OCI-LY1 (cell line): ENCODE measurements around the gene UNC5B.

Experiments
- H2AFZ ChIP-seq: fragments of 200-600 bp; sonication (generic), shearing (Covaris generic); 2 replicates; pipeline ENCODE4 v1.6.0; 2014; ENCODE audit warnings: antibody characterized with exemption, mild to moderate bottlenecking, low read length
- H3F3A ChIP-seq: fragments of 200-600 bp; sonication (generic), shearing (Covaris generic); 2 replicates; pipeline ENCODE4 v1.6.0; 2014; ENCODE audit warnings: mild to moderate bottlenecking, antibody characterized with exemption, low read length, moderate library complexity; ENCODE audit not compliant: insufficient read depth
- H3K27ac ChIP-seq: fragments of 200-600 bp; sonication (generic); 2 replicates; pipeline ENCODE4 v1.5.1; 2014; ENCODE audit warnings: low read length, mixed run types, mild to moderate bottlenecking, low read depth; ENCODE audit not compliant: poor library complexity, severe bottlenecking
- H3K27me3 ChIP-seq: fragments of 200-600 bp; sonication (generic); 2 replicates; pipeline ENCODE4 v1.6.0; 2014; ENCODE audit warnings: antibody characterized with exemption, mild to moderate bottlenecking, low read length, moderate library complexity; ENCODE audit not compliant: insufficient read depth
- H3K36me3 ChIP-seq: fragments of 200-600 bp; sonication (generic); 2 replicates; pipeline ENCODE4 v1.6.1; 2014; ENCODE audit warnings: mild to moderate bottlenecking, antibody characterized with exemption, low read length, moderate library complexity, mixed read lengths; ENCODE audit not compliant: insufficient read depth
- H3K4me1 ChIP-seq: fragments of 200-600 bp; sonication (generic); 2 replicates; pipeline ENCODE4 v1.5.1; 2014; ENCODE audit warnings: mild to moderate bottlenecking, low read length, moderate library complexity; ENCODE audit not compliant: insufficient read depth, severe bottlenecking
- H3K4me2 ChIP-seq: fragments of 200-600 bp; sonication (generic), shearing (Covaris generic); 2 replicates; pipeline ENCODE4 v1.6.1; 2014; ENCODE audit warnings: low read length
- H3K4me3 ChIP-seq: fragments of 200-600 bp; sonication (generic); 2 replicates; pipeline ENCODE4 v1.5.1; 2014; ENCODE audit warnings: low read length, low read depth, mild to moderate bottlenecking, mixed read lengths; ENCODE audit not compliant: poor library complexity, severe bottlenecking
- H3K79me2 ChIP-seq: fragments of 200-600 bp; shearing (Covaris generic); 2 replicates; pipeline ENCODE4 v1.6.1; 2016; ENCODE audit warnings: mixed run types, low read length, mixed read lengths; ENCODE audit not compliant: insufficient read depth
- H3K9ac ChIP-seq: fragments of 200-600 bp; sonication (generic), shearing (Covaris generic); 2 replicates; pipeline ENCODE4 v1.6.1; 2014; ENCODE audit warnings: mild to moderate bottlenecking, low read length, mixed read lengths
- H3K9me2 ChIP-seq: fragments of 200-600 bp; sonication (generic), shearing (Covaris generic); 2 replicates; pipeline ENCODE4 v1.6.1; 2014; ENCODE audit warnings: low read depth, mild to moderate bottlenecking, low read length, mixed read lengths
- H3K9me3 ChIP-seq: fragments of 200-600 bp; shearing (Covaris generic); 2 replicates; pipeline ENCODE4 v1.6.1; 2014; ENCODE audit warnings: low read length, mixed read lengths
- H4K20me1 ChIP-seq: fragments of 200-600 bp; sonication (generic), shearing (Covaris generic); 2 replicates; pipeline ENCODE4 v1.6.0; 2016; ENCODE audit warnings: mild to moderate bottlenecking, low read length; ENCODE audit not compliant: insufficient read depth
- EZH2 ChIP-seq: fragments of 200-600 bp; sonication (generic), shearing (Covaris generic); IDR thresholded peaks from 2 replicates; pipeline ENCODE4 v1.8.0; 2017; ENCODE audit warnings: borderline replicate concordance, mixed run types, mild to moderate bottlenecking, antibody characterized with exemption, low read length, moderate library complexity, mixed read lengths
- TF ChIP-seq, protein P1 (sequence below): fragments of 200-600 bp; sonication (generic), shearing (Covaris generic); IDR thresholded peaks from 2 replicates; pipeline ENCODE4 v1.5.1; 2017; ENCODE audit warnings: mild to moderate bottlenecking, antibody characterized with exemption, low read length, moderate library complexity, mixed read lengths

Gene UNC5B

DNA sequence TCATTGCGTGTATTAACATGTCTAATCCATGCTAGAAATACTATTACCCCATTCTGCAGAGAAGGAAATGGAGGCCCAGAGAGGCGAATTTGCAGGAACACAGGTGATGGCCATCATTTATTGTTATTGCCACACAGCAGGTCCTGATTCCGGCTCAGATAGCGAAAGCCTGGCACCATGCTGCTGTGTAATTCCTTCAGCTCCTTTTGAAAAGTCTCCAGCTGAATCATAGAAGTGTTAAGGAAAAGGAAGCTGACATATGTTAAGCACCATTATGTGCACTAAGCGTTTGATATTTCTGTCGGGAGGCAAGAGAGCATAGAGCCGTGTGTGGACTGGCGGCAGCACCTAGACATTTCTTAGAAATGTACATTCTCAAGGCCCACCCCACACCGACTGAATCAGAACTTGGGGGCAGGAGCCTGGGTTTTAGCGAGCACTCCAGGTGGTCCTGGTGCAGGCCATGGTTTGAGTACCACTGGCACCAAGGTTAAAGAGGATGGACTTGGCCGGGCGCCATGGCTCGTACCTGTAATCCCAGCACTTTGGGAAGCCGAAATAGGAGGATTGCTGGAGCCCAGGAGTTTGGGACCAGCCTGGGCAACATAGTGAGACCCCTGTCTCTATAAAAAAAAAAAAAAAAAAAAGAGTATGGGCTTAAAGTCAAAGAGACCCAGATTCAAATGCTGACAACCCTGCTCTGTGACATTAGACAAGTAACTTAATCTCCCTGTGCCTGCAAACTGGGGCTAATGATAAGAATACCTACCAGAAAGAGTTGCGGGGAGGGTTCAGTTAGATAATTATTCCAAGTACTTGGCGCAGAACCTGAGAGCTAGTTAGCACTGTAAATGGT lies 52.2 kb downstream of the UNC5B start:
- no peaks in the 10 kb centered on the region for H3K79me2 ChIP-seq

DNA sequence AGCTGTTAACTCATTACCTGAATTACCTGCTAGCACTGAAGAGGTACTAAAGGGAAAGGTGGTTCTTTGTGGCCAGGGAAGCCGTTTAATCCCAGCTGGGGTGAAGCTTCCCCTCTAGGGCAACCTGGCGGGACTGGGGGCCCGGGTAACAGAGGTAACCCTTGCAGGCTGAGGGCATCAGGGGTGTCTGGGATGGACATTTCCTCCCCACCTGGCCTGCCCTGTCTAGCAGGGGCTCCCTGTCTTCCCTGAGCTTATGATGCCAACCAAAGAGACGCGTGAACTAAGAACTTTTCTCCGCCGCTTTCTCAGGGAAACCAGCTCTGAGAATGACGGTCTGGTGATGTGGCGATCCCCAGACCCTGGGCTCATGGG lies 52.8 kb downstream of the UNC5B start:
- no peak overlapping the region for H3K9ac ChIP-seq
- no peak overlapping the region for H3K27ac ChIP-seq
- H3F3A ChIP-seq: no peaks in the 10 kb centered on the region
- no peak overlapping the region for H3K4me2 ChIP-seq
- H3K79me2 ChIP-seq: no peaks in the 10 kb centered on the region
- H3K9me2 ChIP-seq: no peaks in the 10 kb centered on the region
- no peak overlapping the region for H3K4me3 ChIP-seq
- no peak overlapping the region for H2AFZ ChIP-seq
- no peaks in the 10 kb centered on the region for H3K4me1 ChIP-seq
- H4K20me1 ChIP-seq: no peaks in the 10 kb centered on the region
- 0 out of 2 replicates have a peak, but pooled peaks cover 6% of the 10 kb centered on the region for H3K27me3 ChIP-seq
- H3K36me3 ChIP-seq: no peaks in the 10 kb centered on the region
- H3K9me3 ChIP-seq: no peaks in the 10 kb centered on the region
- TF ChIP-seq EZH2: no peak

More for the DNA sequence above, 52.2 kb downstream of the UNC5B start:
- Histone ChIP-seq H3K27ac (no peak overlapping the region), H3K4me3 (no peak overlapping the region), H3F3A (no peaks in the 10 kb centered on the region), H3K9ac (no peak overlapping the region), H3K36me3 (no peaks in the 10 kb centered on the region), H3K4me1 (no peaks in the 10 kb centered on the region), H3K9me3 (no peaks in the 10 kb centered on the region), H2AFZ (no peak overlapping the region), H3K27me3 (0 out of 2 replicates have a peak, but pooled peaks cover 6% of the 10 kb centered on the region), H4K20me1 (no peaks in the 10 kb centered on the region), H3K9me2 (no peaks in the 10 kb centered on the region), H3K4me2 (no peak overlapping the region)
- TF ChIP-seq, protein P1, sequence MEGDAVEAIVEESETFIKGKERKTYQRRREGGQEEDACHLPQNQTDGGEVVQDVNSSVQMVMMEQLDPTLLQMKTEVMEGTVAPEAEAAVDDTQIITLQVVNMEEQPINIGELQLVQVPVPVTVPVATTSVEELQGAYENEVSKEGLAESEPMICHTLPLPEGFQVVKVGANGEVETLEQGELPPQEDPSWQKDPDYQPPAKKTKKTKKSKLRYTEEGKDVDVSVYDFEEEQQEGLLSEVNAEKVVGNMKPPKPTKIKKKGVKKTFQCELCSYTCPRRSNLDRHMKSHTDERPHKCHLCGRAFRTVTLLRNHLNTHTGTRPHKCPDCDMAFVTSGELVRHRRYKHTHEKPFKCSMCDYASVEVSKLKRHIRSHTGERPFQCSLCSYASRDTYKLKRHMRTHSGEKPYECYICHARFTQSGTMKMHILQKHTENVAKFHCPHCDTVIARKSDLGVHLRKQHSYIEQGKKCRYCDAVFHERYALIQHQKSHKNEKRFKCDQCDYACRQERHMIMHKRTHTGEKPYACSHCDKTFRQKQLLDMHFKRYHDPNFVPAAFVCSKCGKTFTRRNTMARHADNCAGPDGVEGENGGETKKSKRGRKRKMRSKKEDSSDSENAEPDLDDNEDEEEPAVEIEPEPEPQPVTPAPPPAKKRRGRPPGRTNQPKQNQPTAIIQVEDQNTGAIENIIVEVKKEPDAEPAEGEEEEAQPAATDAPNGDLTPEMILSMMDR: no peak
- TF ChIP-seq EZH2: no peak

DNA sequence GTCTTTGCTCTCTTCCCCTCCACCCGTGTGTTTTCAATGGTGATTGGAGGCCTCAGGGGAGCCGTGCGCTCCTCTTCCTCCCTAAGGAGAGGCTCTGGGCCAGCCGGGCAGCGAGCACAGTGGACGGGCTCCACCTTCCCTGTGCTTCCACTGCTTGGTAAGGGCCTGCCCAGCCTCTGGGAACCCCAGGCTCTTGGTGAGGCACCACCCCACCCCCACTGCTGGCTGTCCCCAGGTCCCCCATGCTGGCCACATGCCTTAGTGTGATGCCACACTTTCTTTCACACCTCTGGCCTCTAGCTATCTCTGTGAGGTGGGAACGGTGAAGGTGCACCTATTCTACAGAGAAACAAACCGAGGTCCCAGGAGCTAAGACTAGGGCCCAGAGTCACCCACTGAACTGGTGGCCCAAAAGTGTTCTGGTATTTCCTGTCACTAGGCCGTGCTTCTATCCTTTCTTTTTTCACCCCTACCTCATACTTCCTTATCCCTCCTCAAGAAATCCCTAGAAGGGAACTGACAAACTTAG lies 53.3 kb downstream of the UNC5B start:
- H3F3A ChIP-seq: no peaks in the 10 kb centered on the region
- no peak overlapping the region for H3K4me2 ChIP-seq
- H3K4me3 ChIP-seq: no peak overlapping the region
- TF ChIP-seq, protein P1: no peak
- TF ChIP-seq EZH2: no peak
- no peaks in the 10 kb centered on the region for H3K4me1 ChIP-seq
- H3K79me2 ChIP-seq: no peaks in the 10 kb centered on the region
- H3K9ac ChIP-seq: no peak overlapping the region
- no peak overlapping the region for H2AFZ ChIP-seq
- H3K27me3 ChIP-seq: 0 out of 2 replicates have a peak, but pooled peaks cover 6% of the 10 kb centered on the region
- no peaks in the 10 kb centered on the region for H3K9me3 ChIP-seq
- H3K36me3 ChIP-seq: no peaks in the 10 kb centered on the region
- no peaks in the 10 kb centered on the region for H4K20me1 ChIP-seq
- no peaks in the 10 kb centered on the region for H3K9me2 ChIP-seq
- no peak overlapping the region for H3K27ac ChIP-seq
